ENCODE data around the gene ZNF526. TPM values are rescaled to one million over a fixed set of nuclear protein-coding genes. Genes with fewer than 3 reads are reported as not detected.

Gene ZNF526
- total RNA-seq, 2 donors from 2014 or later, result 15.7 to 16.0 TPM

GRCh38 chr19:42201489-42202289, 18.4 kb upstream of the ZNF526 start:
- WGBS, 2 experiments (ENCODE audit: insufficient coverage in 1 of 2, insufficient read length in 1 of 2), result 90 to 97% methylated on average over 5 to 6 of the region's 6 CpGs
- no peak overlapping the region for H3K27ac ChIP-seq (ENCODE audit: low read depth, low read length)
- Mint-ChIP-seq H3K4me1 (peaks cover 1% of the 10 kb centered on the region), H3K27ac (peak overlapping the region; percentile 48), H3K4me3 (no peak overlapping the region), H3K9me3 (no peaks in the 10 kb centered on the region), H3K27me3 (ENCODE audit: insufficient read depth) (no peaks in the 10 kb centered on the region), H3K36me3 (ENCODE audit: low read depth) (peaks cover 81% of the 10 kb centered on the region)
- H3K36me3 ChIP-seq (ENCODE audit: control insufficient read depth, insufficient read depth, low read length), result peaks cover 51% of the 10 kb centered on the region
- DNase-seq, result no peak
- no peaks in the 10 kb centered on the region for H3K9me3 ChIP-seq (ENCODE audit: control insufficient read depth, low read length)
- H3K27me3 ChIP-seq (ENCODE audit: control insufficient read depth, insufficient read depth, low read length, poor library complexity, severe bottlenecking), result no peaks in the 10 kb centered on the region
- no peak overlapping the region for H3K9ac ChIP-seq (ENCODE audit: extremely low read depth, low read length, poor library complexity, severe bottlenecking)
- H3K4me3 ChIP-seq (ENCODE audit: low read length), result no peak overlapping the region
- TF ChIP-seq CTCF (conservative IDR thresholded peaks at IDR 0.05), result no peak
- no peaks in the 10 kb centered on the region for H3K4me1 ChIP-seq (ENCODE audit: control insufficient read depth, insufficient read depth, low read length)

GRCh38 chr19:42202290-42202880, 17.7 kb upstream of the ZNF526 start:
- H3K36me3 Mint-ChIP-seq (ENCODE audit: low read depth), result peaks cover 79% of the 10 kb centered on the region
- no peaks in the 10 kb centered on the region for H3K9me3 ChIP-seq (ENCODE audit: control insufficient read depth, low read length)
- H3K4me3 ChIP-seq (ENCODE audit: low read length), result no peak overlapping the region
- H3K27ac Mint-ChIP-seq, result peak overlapping the region; percentile 48
- H3K27me3 ChIP-seq (ENCODE audit: control insufficient read depth, insufficient read depth, low read length, poor library complexity, severe bottlenecking), result no peaks in the 10 kb centered on the region
- no peaks in the 10 kb centered on the region for H3K4me1 ChIP-seq (ENCODE audit: control insufficient read depth, insufficient read depth, low read length)
- H3K4me3 Mint-ChIP-seq, result no peak overlapping the region
- H3K4me1 Mint-ChIP-seq, result peaks cover 1% of the 10 kb centered on the region
- H3K27ac ChIP-seq (ENCODE audit: low read depth, low read length), result no peak overlapping the region
- no peak for DNase-seq
- H3K9ac ChIP-seq (ENCODE audit: extremely low read depth, low read length, poor library complexity, severe bottlenecking), result no peak overlapping the region
- H3K27me3 Mint-ChIP-seq (ENCODE audit: insufficient read depth), result no peaks in the 10 kb centered on the region
- no peak for TF ChIP-seq CTCF (conservative IDR thresholded peaks at IDR 0.05)
- H3K9me3 Mint-ChIP-seq, result no peaks in the 10 kb centered on the region
- peaks cover 51% of the 10 kb centered on the region for H3K36me3 ChIP-seq (ENCODE audit: control insufficient read depth, insufficient read depth, low read length)
- WGBS, 2 experiments (ENCODE audit: insufficient coverage in 1 of 2, insufficient read length in 1 of 2), result 85 to 96% methylated on average over 4 to 5 of the region's 5 CpGs

GRCh38 chr19:42203700-42204099, 16.4 kb upstream of the ZNF526 start:
- Histone ChIP-seq H3K9ac (ENCODE audit: extremely low read depth, low read length, poor library complexity, severe bottlenecking) (no peak overlapping the region), H3K27ac (ENCODE audit: low read depth, low read length) (no peak overlapping the region), H3K4me3 (ENCODE audit: low read length) (no peak overlapping the region), H3K27me3 (ENCODE audit: control insufficient read depth, insufficient read depth, low read length, poor library complexity, severe bottlenecking) (no peaks in the 10 kb centered on the region), H3K36me3 (ENCODE audit: control insufficient read depth, insufficient read depth, low read length) (peaks cover 61% of the 10 kb centered on the region), H3K9me3 (ENCODE audit: control insufficient read depth, low read length) (no peaks in the 10 kb centered on the region), H3K4me1 (ENCODE audit: control insufficient read depth, insufficient read depth, low read length) (no peaks in the 10 kb centered on the region)
- peaks cover 1% of the 10 kb centered on the region for H3K4me1 Mint-ChIP-seq
- H3K27ac Mint-ChIP-seq, result no peak overlapping the region
- no peak for DNase-seq
- H3K4me3 Mint-ChIP-seq, result no peak overlapping the region
- H3K9me3 Mint-ChIP-seq, result no peaks in the 10 kb centered on the region
- WGBS, 2 experiments (ENCODE audit: insufficient coverage in 1 of 2, insufficient read length in 1 of 2), result 100% methylated on average over 2 of the region's 2 CpGs; no CpG with 5 or more reads in 1 of the 2 experiments
- no peaks in the 10 kb centered on the region for H3K27me3 Mint-ChIP-seq (ENCODE audit: insufficient read depth)
- no peak for TF ChIP-seq CTCF (conservative IDR thresholded peaks at IDR 0.05)
- H3K36me3 Mint-ChIP-seq (ENCODE audit: low read depth), result peaks cover 82% of the 10 kb centered on the region
